PC-3 (cell line): ENCODE results near the gene PLEKHH1. TPM values are rescaled to one million over a fixed set of nuclear protein-coding genes. Genes with fewer than 3 reads are reported as not detected.
A peak's percentile ranks its signal among the peaks of the same experiment; 100 is the strongest.
"Not testable (repeated sequence)": the region's sequence is repeated elsewhere in the genome, so short reads cannot be mapped to it uniquely, and the experiment has no call there.

Source experiments
- ATAC-seq: fragments of 200-7000 bp; cut with Tn5 transposase; 2 replicates; pipeline ENCODE4 v1.9.1; 2020; ENCODE audit warnings: mild to moderate bottlenecking, moderate library complexity
- BruUV-seq: library from RNA; stranded (reverse); fragments of 400-500 nt; replicated peaks from 2 replicates; lab custom pipeline; 2021; lab: Mats Ljungman, UMichigan
- CTCF ChIA-PET: fragments of 300-600 bp; sonication (Branson Sonifier 250); formaldehyde crosslinking; loops from one replicate; lab custom pipeline; 2022; ENCODE audit warnings: antibody characterized with exemption; lab: Charles Lee
- POLR2A ChIA-PET: fragments of 300-600 bp; sonication (Branson Sonifier 250); formaldehyde crosslinking; loops from one replicate; lab custom pipeline; 2022; ENCODE audit warnings: antibody characterized with exemption; ENCODE audit not compliant: unreplicated experiment; lab: Charles Lee
- DNase-seq: peaks from one replicate; pipeline ENCODE4 v3.0.0-alpha.2; 2015
- H2AFZ ChIP-seq: fragments of 300-600 bp; sonication (generic); 2 replicates; pipeline ENCODE4 v1.6.0; 2016; ENCODE audit warnings: antibody characterized with exemption, low read length
- H3F3A ChIP-seq: fragments of 300-600 bp; sonication (generic); one replicate; pipeline ENCODE4 v1.6.0; 2017; ENCODE audit warnings: antibody characterized with exemption, low read length, control low read depth, mild to moderate bottlenecking; ENCODE audit not compliant: unreplicated experiment
- H3K27ac ChIP-seq: fragments of 300-600 bp; sonication (generic); 2 replicates; pipeline ENCODE4 v1.5.1; 2016; ENCODE audit warnings: mild to moderate bottlenecking, low read length
- H3K27me3 ChIP-seq: fragments of 300-600 bp; sonication (generic); 2 replicates; pipeline ENCODE4 v1.6.1; 2016; ENCODE audit warnings: low read length, mixed read lengths
- H3K36me3 ChIP-seq: fragments of 300-600 bp; sonication (generic); 2 replicates; pipeline ENCODE4 v1.6.1; 2016; ENCODE audit warnings: low read depth, mixed run types, low read length, mixed read lengths
- H3K4me1 ChIP-seq: fragments of 300-600 bp; sonication (generic); 2 replicates; pipeline ENCODE4 v1.5.1; 2016; ENCODE audit warnings: low read length; ENCODE audit not compliant: insufficient read depth
- H3K4me2 ChIP-seq: fragments of 300-600 bp; sonication (generic); 2 replicates; pipeline ENCODE4 v1.6.0; 2016; ENCODE audit warnings: low read length
- H3K4me3 ChIP-seq: fragments of 300-600 bp; sonication (generic); 2 replicates; pipeline ENCODE4 v1.5.1; 2016; ENCODE audit warnings: mild to moderate bottlenecking, low read length, mixed read lengths
- H3K79me2 ChIP-seq: fragments of 300-600 bp; sonication (generic); 2 replicates; pipeline ENCODE4 v1.6.1; 2017; ENCODE audit warnings: low read length, mixed read lengths
- H3K9ac ChIP-seq: fragments of 300-600 bp; sonication (generic); 2 replicates; pipeline ENCODE4 v1.6.0; 2016; ENCODE audit warnings: mild to moderate bottlenecking, low read length
- H3K9me2 ChIP-seq: fragments of 300-600 bp; sonication (generic); replicated peaks from 2 replicates; pipeline ENCODE4 v1.6.1; 2016; ENCODE audit warnings: mixed run types, low read length, mixed read lengths
- H3K9me3 ChIP-seq: fragments of 300-600 bp; sonication (generic); 2 replicates; pipeline ENCODE4 v1.6.1; 2016; ENCODE audit warnings: low read length, mixed read lengths
- H4K20me1 ChIP-seq: fragments of 300-600 bp; sonication (generic); 2 replicates; pipeline ENCODE4 v1.6.1; 2016; ENCODE audit warnings: low read length, mixed read lengths
- CTCF ChIP-seq: fragments of 300-600 bp; sonication (generic); conservative IDR thresholded peaks from 2 replicates; pipeline ENCODE4 v1.5.1; 2017; ENCODE audit warnings: antibody characterized with exemption, low read depth, mild to moderate bottlenecking, low read length
- EZH2 ChIP-seq: fragments of 300-600 bp; sonication (generic); IDR thresholded peaks from one replicate; pipeline ENCODE4 v1.6.1; 2017; ENCODE audit warnings: antibody characterized with exemption, mild to moderate bottlenecking, low read length; ENCODE audit not compliant: unreplicated experiment
- EZH2phosphoT487 ChIP-seq: fragments of 300-600 bp; sonication (generic); IDR thresholded peaks from 2 replicates; pipeline ENCODE4 v1.6.1; 2018; ENCODE audit warnings: mild to moderate bottlenecking, antibody characterized with exemption, low read length, borderline replicate concordance
- intact Hi-C: fragments of 100-400 bp; cut with micrococcal nuclease; formaldehyde crosslinking; loops from 2 replicates; pipeline ENCODE4 v1.9.0; 2023
- total RNA-seq: library from RNA; depleted of rRNA; stranded (reverse); fragments of >200 nt; gene quantifications from 2 replicates; pipeline ENCODE4 v1.2.3, GENCODE V29; 2014

PLEKHH1 gene
- total RNA-seq, 1 experiment from 2014 or later = 11.1 TPM

- CTCF ChIA-PET = no interaction called here
These were observed 62.3 kb downstream of the PLEKHH1 start for GRCh38 chr14:67595392-67595791.

GRCh38 chr14:67599698-67600561 lies 66.8 kb downstream of the PLEKHH1 start, which contains the start of gene PIGH:
TSS of gene PIGH (minus strand) at chr14:67600268. CDS start at chr14:67600203, 65 bp downstream.
- intact Hi-C loops = loop anchor here (1.0 kb wide), 2 partner anchors 19 to 67 kb away; partner anchors contain the start of gene ARG2
- peak; percentile 97 for ATAC-seq
- peak within 1 kb of the TSS; percentile 75 for H3K9ac ChIP-seq

More at GRCh38 chr14:67595392-67595791, 62.3 kb downstream of the PLEKHH1 start:
- peaks cover 12% of the 10 kb centered on the region; the same call in 1 of the 2 replicates for H3K4me1 ChIP-seq
- POLR2A ChIA-PET = no interaction called here
- peaks cover 4% of the 10 kb centered on the region for H3F3A ChIP-seq
- H3K4me2 ChIP-seq = no peak overlapping the region
- H3K9ac ChIP-seq = no peak overlapping the region
- intact Hi-C loops = no loop called here
- no TSS peak for BruUV-seq
- no peak overlapping the region for H3K4me3 ChIP-seq
- H3K36me3 ChIP-seq = peaks cover 10% of the 10 kb centered on the region; the same call in 1 of the 2 replicates
- H3K27me3 ChIP-seq = no peaks in the 10 kb centered on the region
- no peaks in the 10 kb centered on the region for H4K20me1 ChIP-seq
- no peaks in the 10 kb centered on the region for H3K9me2 ChIP-seq
- H3K27ac ChIP-seq = no peak overlapping the region
- DNase-seq = no peak
- peaks cover 24% of the 10 kb centered on the region for H3K79me2 ChIP-seq
- TF ChIP-seq CTCF = no peak
- TF ChIP-seq EZH2 = no peak
- no peak for TF ChIP-seq EZH2phosphoT487
- no peaks in the 10 kb centered on the region for H3K9me3 ChIP-seq
- no peak overlapping the region for H2AFZ ChIP-seq
- no peak for ATAC-seq

GRCh38 chr14:67600562-67600974 lies 67.5 kb downstream of the PLEKHH1 start:
- peak overlapping the region; percentile 93 for H3K4me2 ChIP-seq
- peak overlapping the region; percentile 98 for H2AFZ ChIP-seq
- ATAC-seq, H3F3A ChIP-seq, H4K20me1 ChIP-seq, H3K9me2 ChIP-seq, intact Hi-C loops, DNase-seq, H3K36me3 ChIP-seq, BruUV-seq, H3K9me3 ChIP-seq, H3K27me3 ChIP-seq: not testable (repeated sequence)
- peaks cover 24% of the 10 kb centered on the region for H3K79me2 ChIP-seq
- H3K27ac ChIP-seq = peak overlapping the region; percentile 26; the same call in 1 of the 2 replicates
- ChIA-PET CTCF (interaction anchor here (0.6 to 2.2 kb wide), 7 partner anchors 18 to 363 kb away, joined by 3 to 14 read pairs (median 6); no protein-coding TSS in a partner anchor), POLR2A (interaction anchor here (0.6 to 1.0 kb wide), 7 partner anchors 10 to 216 kb away, joined by 3 to 20 read pairs (median 4); partner anchors contain the start of gene ARG2)
- peak overlapping the region; percentile 91 for H3K4me3 ChIP-seq
- peak overlapping the region; percentile 75 for H3K9ac ChIP-seq
- H3K4me1 ChIP-seq = peaks cover 14% of the 10 kb centered on the region; the same call in 1 of the 2 replicates

More at GRCh38 chr14:67599698-67600561, 66.8 kb downstream of the PLEKHH1 start, which contains the start of gene PIGH:
- peaks cover 14% of the 10 kb centered on the region; the same call in 1 of the 2 replicates for H3K4me1 ChIP-seq
- ChIA-PET POLR2A (interaction anchor here (0.6 to 1.0 kb wide), 10 partner anchors 9 to 240 kb away, joined by 3 to 20 read pairs (median 4); partner anchors contain the start of genes ARG2 and ATP6V1D), CTCF (interaction anchor here (0.6 to 2.2 kb wide), 8 partner anchors 18 to 362 kb away, joined by 3 to 14 read pairs (median 5); no protein-coding TSS in a partner anchor)
- peak within 1 kb of the TSS; percentile 91 for H3K4me3 ChIP-seq
- TF ChIP-seq EZH2phosphoT487 (no peak), CTCF (peak; percentile 63), EZH2 (no peak)
- peak within 1 kb of the TSS; percentile 39 for H3K27ac ChIP-seq
- H3F3A ChIP-seq = no peaks in the 10 kb centered on the region
- no peaks in the 10 kb centered on the region for H3K36me3 ChIP-seq
- H3K79me2 ChIP-seq = peaks cover 24% of the 10 kb centered on the region
- peak within 1 kb of the TSS; percentile 93 for H3K4me2 ChIP-seq
- H2AFZ ChIP-seq = peak within 1 kb of the TSS; percentile 98
- DNase-seq = peak; percentile 88
- BruUV-seq = no TSS peak
- H3K9me2 ChIP-seq = no peaks in the 10 kb centered on the region
- H4K20me1 ChIP-seq = no peaks in the 10 kb centered on the region
- no peaks in the 10 kb centered on the region for H3K27me3 ChIP-seq
- no peaks in the 10 kb centered on the region for H3K9me3 ChIP-seq
